HCT116 (cell line): Measurements from ENCODE around the gene RHOT1.

Source experiments
- CEBPB ChIP-seq: IDR thresholded peaks from 2 replicates; pipeline ENCODE4 v1.6.1; 2012; ENCODE audit warnings: low read depth
- EZH2 ChIP-seq: fragments of 200-600 bp; sonication (generic); IDR thresholded peaks from 2 replicates; pipeline ENCODE4 v1.6.1; 2017; ENCODE audit warnings: antibody characterized with exemption, mixed run types
- EZH2phosphoT487 ChIP-seq: fragments of 200-600 bp; IDR thresholded peaks from 2 replicates; pipeline ENCODE4 v1.6.1; 2018; ENCODE audit warnings: antibody characterized with exemption, borderline replicate concordance
- FOSL1 ChIP-seq: IDR thresholded peaks from 2 replicates; pipeline ENCODE4 v1.6.1; 2012; ENCODE audit warnings: low read depth
- POLR2A ChIP-seq: IDR thresholded peaks from 2 replicates; pipeline ENCODE4 v1.7.0; 2011; ENCODE audit warnings: borderline replicate concordance; ENCODE audit not compliant: insufficient read depth, insufficient read length; ENCODE audit errors: extremely low read depth
- POLR2AphosphoS5 ChIP-seq: IDR thresholded peaks from 2 replicates; pipeline ENCODE4 v1.6.1; 2011; ENCODE audit warnings: mild to moderate bottlenecking, low read depth, low read length, moderate library complexity
- YY1 ChIP-seq: IDR thresholded peaks from 2 replicates; pipeline ENCODE4 v1.6.1; 2011; ENCODE audit warnings: low read length, low read depth, moderate library complexity, mild to moderate bottlenecking; ENCODE audit not compliant: insufficient replicate concordance; ENCODE audit errors: extremely low read depth
- ZFX ChIP-seq: fragments of 450-650 bp; IDR thresholded peaks from 2 replicates; pipeline ENCODE4 v1.6.1; 2017
- ZNF274 ChIP-seq: fragments of 200-500 bp; sonication (Bioruptor generic); IDR thresholded peaks from 2 replicates; pipeline ENCODE4 v1.6.1; 2014; ENCODE audit warnings: mild to moderate bottlenecking, low read depth, low read length, inconsistent platforms
- TF ChIP-seq, protein P1 (sequence below), 3 experiments: fragments of 200-600 bp in 1 of 3; sonication (generic) in 1 of 3; IDR thresholded peaks in 2 of 3; conservative IDR thresholded peaks in 1 of 3; 2 replicates each; pipeline ENCODE4 v1.5.1; 2012 to 2017; ENCODE audit warnings: low read depth in 2 of 3, low read length in 2 of 3, antibody characterized with exemption in 1 of 3, borderline replicate concordance in 1 of 3, control low read depth in 1 of 3, mild to moderate bottlenecking in 1 of 3, mixed read lengths in 1 of 3, mixed run types in 1 of 3, moderate library complexity in 1 of 3; ENCODE audit not compliant: insufficient read depth in 1 of 3
- TF ChIP-seq, protein P2 (sequence below): IDR thresholded peaks from 2 replicates; pipeline ENCODE4 v1.6.1; 2012
- TF ChIP-seq, protein P3 (sequence below): IDR thresholded peaks from 2 replicates; pipeline ENCODE4 v1.6.1; 2012
- TF ChIP-seq, protein P4 (sequence below): IDR thresholded peaks from 2 replicates; pipeline ENCODE4 v1.6.1; 2012; ENCODE audit warnings: low read depth
- TF ChIP-seq, protein P5 (sequence below): IDR thresholded peaks from 2 replicates; pipeline ENCODE4 v1.6.1; 2011; ENCODE audit warnings: mild to moderate bottlenecking, low read length, moderate library complexity; ENCODE audit not compliant: insufficient replicate concordance; ENCODE audit errors: extremely low read depth

DNA sequence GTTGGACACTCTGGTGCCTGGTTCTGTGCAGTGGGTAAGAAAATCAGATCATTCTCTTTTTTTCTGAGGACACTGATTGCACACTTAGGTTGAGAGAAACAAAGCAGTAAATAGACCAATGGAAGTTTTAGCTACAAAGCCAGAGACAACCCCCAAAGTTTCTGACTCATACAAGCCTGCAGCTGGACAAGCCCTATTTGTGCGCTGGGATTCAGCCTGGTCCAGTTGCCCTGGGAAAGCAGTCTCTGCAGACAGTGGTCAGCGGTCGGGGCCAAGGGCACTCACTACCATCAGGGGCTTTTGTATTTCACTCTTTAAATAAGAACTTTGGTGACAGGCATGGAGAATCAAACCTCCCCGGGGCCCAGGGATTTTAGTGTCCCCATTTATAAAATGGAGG, 117.3 kb downstream of the RHOT1 start:
- TF ChIP-seq, protein P1, sequence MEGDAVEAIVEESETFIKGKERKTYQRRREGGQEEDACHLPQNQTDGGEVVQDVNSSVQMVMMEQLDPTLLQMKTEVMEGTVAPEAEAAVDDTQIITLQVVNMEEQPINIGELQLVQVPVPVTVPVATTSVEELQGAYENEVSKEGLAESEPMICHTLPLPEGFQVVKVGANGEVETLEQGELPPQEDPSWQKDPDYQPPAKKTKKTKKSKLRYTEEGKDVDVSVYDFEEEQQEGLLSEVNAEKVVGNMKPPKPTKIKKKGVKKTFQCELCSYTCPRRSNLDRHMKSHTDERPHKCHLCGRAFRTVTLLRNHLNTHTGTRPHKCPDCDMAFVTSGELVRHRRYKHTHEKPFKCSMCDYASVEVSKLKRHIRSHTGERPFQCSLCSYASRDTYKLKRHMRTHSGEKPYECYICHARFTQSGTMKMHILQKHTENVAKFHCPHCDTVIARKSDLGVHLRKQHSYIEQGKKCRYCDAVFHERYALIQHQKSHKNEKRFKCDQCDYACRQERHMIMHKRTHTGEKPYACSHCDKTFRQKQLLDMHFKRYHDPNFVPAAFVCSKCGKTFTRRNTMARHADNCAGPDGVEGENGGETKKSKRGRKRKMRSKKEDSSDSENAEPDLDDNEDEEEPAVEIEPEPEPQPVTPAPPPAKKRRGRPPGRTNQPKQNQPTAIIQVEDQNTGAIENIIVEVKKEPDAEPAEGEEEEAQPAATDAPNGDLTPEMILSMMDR (IDR thresholded peaks at IDR 0.05 in 2 of 3, conservative IDR thresholded peaks at IDR 0.05 in 1 of 3; ENCODE audit: borderline replicate concordance in 1 of 3, insufficient read depth in 1 of 3, low read depth in 2 of 3, low read length in 2 of 3) = no peak
- TF ChIP-seq CEBPB = no peak
- TF ChIP-seq POLR2A = no peak
- no peak for TF ChIP-seq ZNF274
- no peak for TF ChIP-seq FOSL1
- TF ChIP-seq, protein P2, sequence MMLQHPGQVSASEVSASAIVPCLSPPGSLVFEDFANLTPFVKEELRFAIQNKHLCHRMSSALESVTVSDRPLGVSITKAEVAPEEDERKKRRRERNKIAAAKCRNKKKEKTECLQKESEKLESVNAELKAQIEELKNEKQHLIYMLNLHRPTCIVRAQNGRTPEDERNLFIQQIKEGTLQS = no peak
- TF ChIP-seq, protein P3, sequence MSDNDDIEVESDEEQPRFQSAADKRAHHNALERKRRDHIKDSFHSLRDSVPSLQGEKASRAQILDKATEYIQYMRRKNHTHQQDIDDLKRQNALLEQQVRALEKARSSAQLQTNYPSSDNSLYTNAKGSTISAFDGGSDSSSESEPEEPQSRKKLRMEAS = no peak
- TF ChIP-seq ZFX = no peak
- no peak for TF ChIP-seq EZH2
- TF ChIP-seq POLR2AphosphoS5 = no peak
- no peak for TF ChIP-seq YY1
- TF ChIP-seq, protein P4, sequence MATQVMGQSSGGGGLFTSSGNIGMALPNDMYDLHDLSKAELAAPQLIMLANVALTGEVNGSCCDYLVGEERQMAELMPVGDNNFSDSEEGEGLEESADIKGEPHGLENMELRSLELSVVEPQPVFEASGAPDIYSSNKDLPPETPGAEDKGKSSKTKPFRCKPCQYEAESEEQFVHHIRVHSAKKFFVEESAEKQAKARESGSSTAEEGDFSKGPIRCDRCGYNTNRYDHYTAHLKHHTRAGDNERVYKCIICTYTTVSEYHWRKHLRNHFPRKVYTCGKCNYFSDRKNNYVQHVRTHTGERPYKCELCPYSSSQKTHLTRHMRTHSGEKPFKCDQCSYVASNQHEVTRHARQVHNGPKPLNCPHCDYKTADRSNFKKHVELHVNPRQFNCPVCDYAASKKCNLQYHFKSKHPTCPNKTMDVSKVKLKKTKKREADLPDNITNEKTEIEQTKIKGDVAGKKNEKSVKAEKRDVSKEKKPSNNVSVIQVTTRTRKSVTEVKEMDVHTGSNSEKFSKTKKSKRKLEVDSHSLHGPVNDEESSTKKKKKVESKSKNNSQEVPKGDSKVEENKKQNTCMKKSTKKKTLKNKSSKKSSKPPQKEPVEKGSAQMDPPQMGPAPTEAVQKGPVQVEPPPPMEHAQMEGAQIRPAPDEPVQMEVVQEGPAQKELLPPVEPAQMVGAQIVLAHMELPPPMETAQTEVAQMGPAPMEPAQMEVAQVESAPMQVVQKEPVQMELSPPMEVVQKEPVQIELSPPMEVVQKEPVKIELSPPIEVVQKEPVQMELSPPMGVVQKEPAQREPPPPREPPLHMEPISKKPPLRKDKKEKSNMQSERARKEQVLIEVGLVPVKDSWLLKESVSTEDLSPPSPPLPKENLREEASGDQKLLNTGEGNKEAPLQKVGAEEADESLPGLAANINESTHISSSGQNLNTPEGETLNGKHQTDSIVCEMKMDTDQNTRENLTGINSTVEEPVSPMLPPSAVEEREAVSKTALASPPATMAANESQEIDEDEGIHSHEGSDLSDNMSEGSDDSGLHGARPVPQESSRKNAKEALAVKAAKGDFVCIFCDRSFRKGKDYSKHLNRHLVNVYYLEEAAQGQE = no peak
- TF ChIP-seq EZH2phosphoT487 = no peak
- TF ChIP-seq, protein P5, sequence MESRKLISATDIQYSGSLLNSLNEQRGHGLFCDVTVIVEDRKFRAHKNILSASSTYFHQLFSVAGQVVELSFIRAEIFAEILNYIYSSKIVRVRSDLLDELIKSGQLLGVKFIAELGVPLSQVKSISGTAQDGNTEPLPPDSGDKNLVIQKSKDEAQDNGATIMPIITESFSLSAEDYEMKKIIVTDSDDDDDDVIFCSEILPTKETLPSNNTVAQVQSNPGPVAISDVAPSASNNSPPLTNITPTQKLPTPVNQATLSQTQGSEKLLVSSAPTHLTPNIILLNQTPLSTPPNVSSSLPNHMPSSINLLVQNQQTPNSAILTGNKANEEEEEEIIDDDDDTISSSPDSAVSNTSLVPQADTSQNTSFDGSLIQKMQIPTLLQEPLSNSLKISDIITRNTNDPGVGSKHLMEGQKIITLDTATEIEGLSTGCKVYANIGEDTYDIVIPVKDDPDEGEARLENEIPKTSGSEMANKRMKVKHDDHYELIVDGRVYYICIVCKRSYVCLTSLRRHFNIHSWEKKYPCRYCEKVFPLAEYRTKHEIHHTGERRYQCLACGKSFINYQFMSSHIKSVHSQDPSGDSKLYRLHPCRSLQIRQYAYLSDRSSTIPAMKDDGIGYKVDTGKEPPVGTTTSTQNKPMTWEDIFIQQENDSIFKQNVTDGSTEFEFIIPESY = no peak
